CD4-positive, alpha-beta T cell treated with Interleukin-2 at 100 ng/mL for 4 hours (primary cell): ENCODE data around the gene TNXB.
"Not testable (repeated sequence)": the region's sequence is repeated elsewhere in the genome, so short reads cannot be mapped to it uniquely, and the experiment has no call there.

ENCODE experiments used
- DNase-seq: peaks from one replicate; pipeline ENCODE4 v3.0.0-alpha.2; 2020; ENCODE audit warnings: low spot score

TNXB gene

DNA sequence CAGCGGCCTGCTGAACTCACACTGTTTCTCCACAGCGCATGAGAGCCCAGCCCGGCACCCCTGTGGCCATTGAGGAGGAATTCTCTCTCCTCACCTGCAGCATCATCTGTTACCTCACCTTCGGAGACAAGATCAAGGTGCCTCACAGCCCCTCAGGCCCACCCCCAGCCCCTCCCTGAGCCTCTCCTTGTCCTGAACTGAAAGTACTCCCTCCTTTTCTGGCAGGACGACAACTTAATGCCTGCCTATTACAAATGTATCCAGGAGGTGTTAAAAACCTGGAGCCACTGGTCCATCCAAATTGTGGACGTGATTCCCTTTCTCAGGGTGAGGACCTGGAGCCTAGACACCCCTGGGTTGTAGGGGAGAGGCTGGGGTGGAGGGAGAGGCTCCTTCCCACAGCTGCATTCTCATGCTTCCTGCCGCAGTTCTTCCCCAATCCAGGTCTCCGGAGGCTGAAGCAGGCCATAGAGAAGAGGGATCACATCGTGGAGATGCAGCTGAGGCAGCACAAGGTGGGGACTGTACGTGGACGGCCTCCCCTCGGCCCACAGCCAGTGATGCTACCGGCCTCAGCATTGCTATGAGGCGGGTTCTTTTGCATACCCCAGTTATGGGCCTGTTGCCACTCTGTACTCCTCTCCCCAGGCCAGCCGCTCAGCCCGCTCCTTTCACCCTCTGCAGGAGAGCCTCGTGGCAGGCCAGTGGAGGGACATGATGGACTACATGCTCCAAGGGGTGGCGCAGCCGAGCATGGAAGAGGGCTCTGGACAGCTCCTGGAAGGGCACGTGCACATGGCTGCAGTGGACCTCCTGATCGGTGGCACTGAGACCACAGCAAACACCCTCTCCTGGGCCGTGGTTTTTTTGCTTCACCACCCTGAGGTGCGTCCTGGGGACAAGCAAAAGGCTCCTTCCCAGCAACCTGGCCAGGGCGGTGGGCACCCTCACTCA is 69.5 kb downstream of the TNXB start:
- DNase-seq = not testable (repeated sequence)

DNA sequence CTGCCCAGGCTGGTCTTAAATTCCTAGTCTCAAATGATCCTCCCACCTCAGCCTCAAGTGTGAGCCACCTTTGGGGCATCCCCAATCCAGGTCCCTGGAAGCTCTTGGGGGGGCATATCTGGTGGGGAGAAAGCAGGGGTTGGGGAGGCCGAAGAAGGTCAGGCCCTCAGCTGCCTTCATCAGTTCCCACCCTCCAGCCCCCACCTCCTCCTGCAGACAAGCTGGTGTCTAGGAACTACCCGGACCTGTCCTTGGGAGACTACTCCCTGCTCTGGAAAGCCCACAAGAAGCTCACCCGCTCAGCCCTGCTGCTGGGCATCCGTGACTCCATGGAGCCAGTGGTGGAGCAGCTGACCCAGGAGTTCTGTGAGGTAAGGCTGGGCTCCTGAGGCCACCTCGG is 70.3 kb downstream of the TNXB start:
- not testable (repeated sequence) for DNase-seq

DNA sequence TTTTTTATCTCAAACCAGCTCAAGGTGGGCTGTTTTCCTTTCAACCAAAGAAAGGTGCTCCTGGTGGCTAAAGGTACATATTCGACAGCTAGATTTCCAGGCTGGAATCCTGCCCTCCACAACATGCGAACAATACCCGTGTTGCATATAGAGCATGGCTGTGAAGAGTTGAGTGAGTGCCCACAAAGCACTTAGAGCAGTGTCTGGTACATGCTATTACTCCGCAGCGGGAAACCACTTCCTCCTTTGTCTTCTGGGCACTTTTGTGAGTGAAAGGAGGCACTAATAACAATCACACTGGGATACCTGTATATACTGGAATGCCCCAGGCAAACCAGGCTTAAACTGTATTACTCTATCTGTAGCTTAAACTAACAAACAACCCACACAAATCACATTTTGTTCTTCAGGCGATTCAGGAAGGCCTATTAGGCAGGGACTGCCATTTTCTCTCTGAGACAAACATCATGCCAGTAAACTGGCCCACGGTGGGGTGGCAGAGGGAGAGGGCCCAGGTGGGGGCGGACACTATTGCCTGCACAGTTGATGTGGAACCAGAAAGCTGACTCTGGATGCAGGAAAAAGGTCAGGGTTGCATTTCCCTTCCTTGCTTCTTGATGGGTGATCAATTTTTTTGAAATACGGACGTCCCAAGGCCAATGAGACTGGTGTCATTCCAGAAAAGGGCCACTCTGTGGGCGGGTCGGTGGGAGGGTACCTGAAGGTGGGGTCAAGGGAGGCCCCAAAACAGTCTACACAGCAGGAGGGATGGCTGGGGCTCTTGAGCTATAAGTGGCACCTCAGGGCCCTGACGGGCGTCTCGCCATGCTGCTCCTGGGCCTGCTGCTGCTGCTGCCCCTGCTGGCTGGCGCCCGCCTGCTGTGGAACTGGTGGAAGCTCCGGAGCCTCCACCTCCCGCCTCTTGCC is 71.3 kb downstream of the TNXB start, which contains the start of gene CYP21A2:
Gene CYP21A2, plus strand, starts transcription at position 818 of the 927 bp plus-strand sequence. Its CDS starts 8 bp downstream, at position 826.
- DNase-seq = not testable (repeated sequence)

DNA sequence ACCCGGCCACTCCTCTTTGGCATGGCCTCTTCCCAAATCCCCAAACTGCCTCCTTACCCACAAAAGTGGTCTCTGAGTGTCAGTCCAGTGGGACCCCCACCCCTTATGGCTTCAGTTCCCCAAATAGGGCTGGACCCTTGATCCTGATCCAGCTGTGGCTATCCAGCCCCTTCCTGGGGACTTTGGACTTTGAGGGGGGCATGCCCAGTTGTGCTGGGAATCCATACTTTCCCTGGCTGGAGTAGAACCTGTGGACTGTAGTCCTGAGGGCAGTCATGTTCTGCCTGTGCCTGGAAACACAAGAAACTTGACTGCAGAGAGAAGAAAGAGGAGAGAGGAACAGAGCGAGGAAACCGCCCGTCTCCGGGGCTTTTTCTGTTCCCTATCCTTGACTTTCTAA is 72.0 kb downstream of the TNXB start:
- DNase-seq = not testable (repeated sequence)

DNA sequence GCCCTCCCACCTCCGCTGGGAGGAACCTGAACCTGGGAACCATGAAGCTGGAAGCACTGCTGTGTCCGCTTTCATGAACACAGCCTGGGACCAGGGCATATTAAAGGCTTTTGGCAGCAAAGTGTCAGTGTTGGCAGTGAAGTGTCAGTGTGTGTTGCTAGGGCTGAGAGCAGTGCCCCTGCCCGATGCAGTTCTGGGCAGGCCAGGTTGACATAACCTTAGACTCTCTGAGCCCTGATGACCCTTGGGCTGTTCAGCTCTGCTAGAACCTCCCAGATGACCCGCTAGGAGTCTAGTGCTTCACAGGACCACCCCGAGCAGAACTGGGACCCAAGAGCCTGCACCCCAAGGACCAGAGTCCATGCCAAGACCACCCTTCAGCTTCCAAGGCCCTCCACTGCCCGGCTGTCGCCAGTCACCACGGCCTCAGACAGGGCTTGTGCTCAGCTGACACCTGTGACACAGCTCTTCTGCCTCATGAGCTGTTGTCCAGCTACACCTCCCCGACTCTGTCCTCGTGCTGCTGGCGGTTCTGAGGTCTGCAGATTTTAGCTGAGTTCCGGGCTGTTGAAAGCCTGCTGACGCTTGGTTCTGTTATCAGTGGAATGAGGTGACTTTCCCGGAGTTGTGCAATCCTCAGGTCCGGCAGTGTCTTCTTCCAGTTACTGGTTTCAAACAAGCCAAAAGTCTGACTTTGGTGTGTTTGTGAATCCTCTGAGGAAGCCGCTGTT is 73.7 kb downstream of the TNXB start:
- not testable (repeated sequence) for DNase-seq

DNA sequence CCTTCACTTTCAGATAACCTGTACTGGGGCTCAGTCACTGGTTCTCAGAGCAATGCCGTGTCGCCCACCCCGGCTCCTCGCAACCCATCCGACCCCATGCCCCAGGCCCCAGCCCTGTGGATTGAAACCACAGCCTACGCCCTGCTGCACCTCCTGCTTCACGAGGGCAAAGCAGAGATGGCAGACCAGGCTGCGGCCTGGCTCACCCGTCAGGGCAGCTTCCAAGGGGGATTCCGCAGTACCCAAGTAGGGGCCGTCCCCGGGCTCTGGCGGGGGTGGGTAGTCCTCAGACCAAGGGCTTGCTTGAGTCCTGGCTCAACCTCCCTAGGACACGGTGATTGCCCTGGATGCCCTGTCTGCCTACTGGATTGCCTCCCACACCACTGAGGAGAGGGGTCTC is 79.6 kb downstream of the TNXB start:
- DNase-seq = not testable (repeated sequence)

DNA sequence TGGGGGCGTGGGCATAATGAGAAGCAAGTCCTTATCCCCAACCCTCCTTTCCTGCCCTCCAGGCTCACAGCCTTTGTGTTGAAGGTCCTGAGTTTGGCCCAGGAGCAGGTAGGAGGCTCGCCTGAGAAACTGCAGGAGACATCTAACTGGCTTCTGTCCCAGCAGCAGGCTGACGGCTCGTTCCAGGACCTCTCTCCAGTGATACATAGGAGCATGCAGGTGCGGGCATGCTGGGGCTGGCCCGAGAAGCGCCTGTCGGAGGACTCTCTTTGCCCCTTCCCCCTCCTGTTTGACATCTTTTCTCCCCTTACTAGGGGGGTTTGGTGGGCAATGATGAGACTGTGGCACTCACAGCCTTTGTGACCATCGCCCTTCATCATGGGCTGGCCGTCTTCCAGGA is 80.5 kb downstream of the TNXB start:
- DNase-seq = not testable (repeated sequence)

DNA sequence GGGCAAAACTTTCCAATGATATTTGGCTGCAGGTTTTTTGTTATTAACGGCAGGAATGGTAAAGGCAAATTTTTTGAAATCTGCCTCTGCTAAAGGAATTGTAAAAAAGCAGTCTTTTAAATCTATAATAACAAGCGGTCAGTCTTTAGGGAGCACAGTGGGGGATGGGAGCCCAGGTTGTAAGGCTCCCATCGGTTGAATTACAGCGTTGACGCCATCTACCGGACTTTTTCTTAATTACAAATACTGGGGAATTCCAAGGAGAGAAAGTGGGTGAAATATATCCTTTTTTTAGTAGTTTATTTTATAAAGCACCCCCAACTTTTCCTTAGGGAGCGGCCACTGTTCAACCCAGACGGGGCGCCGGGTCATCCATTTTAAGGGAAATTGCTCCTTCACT is 87.0 kb downstream of the TNXB start:
- DNase-seq = not testable (repeated sequence)

DNA sequence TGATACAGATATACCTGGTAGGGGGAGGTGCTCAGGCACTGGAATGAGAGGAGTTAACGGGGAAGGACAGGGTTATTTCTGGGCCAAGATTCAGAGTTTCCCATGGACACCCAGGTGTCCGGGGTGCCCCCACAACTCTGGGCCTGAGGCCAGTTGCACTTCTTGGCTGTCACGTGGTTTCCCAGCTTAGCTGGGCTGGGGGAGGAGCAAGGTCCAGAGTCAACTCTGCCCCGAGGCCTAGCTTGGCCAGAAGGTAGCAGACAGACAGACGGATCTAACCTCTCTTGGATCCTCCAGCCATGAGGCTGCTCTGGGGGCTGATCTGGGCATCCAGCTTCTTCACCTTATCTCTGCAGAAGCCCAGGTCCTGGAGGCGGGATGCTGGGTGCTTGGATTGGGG is 94.6 kb downstream of the TNXB start, which contains the start of gene C4B:
Gene C4B, plus strand, starts transcription at position 249 of the 400 bp plus-strand sequence. Its CDS starts 51 bp downstream, at position 300.
- DNase-seq = not testable (repeated sequence)

DNA sequence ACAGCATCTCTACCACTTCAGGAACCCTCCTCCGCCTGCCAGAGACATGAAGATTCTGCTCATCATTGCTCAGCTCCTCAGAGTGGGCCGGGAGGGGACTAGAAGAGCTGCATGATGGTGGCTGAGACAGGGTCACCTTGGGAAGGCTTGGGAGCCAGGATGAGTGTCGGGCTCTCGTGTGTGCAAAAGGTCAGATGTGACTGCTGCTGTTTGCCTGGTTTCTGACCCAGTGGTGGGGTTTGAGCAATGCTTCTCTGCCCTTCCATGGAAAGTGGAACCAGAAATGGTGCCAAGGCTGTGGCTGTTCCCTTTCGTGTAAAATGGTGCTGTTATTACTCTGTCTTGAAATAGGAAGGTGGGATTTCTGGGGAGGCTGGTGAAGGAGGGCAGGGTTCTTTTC is 95.4 kb downstream of the TNXB start:
- not testable (repeated sequence) for DNase-seq

DNA sequence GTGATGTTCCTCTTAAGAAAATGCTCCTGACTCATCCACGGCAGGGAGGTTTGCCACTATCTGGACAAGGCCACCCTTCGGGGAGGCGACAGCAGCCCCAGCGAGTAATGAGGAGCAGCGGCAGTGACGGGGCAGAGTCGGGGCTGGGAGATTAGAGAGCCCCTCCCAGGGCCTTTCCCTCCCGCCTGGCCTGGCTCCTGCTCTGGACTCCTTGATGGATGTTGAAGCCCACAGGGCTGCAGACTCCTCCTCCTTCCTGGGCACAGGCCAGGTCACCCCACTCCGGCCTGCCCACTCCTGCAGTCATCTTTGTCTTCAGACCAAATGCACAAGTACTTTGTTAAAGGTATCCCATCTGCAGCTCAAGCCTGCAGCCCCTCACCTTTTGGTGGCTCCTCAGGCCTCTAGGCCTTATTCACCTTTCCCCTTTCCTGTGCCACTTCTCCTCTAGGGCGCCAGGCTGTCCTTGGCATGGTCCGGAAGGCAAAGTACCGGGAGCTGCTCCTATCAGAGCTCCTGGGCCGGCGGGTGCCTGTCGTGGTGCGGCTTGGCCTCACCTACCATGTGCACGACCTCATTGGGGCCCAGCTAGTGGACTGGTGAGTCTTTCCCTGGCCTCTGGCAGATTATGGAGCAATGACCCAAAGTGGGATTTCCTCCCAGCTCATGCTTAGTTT is 96.1 kb downstream of the TNXB start:
- not testable (repeated sequence) for DNase-seq

DNA sequence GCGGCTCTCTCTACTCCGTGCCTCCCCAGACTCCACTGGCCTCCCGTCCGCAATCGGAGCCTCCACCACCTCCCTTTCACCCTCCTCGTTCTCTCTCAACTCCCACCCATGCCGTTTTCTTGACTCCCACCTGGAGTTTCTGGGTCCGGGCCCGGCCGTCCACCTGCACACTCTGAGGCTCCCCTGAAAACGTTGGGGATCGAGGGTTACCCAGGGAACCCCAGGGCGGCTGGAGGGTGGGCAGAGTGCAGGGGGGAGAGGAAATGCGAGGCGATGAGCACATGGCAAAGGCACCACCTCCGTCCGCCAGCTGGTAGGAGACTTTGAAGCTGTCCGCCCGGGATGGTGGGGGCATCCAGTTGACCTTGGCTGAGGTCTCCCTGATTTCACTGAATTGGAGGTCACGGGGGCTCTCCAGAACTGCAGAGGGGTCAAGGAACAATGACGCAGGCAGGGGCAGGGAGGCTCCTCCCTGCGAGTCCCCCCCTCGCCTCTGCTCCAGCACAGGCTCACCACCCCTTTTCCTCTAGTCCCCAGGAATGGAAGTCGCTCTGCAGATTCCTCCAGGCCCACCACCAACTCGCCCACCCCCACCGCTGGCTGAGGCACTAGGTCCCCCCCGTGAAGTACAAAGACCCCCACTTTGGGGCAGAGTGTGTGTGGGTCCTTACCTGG is 98.1 kb downstream of the TNXB start:
- not testable (repeated sequence) for DNase-seq

DNA sequence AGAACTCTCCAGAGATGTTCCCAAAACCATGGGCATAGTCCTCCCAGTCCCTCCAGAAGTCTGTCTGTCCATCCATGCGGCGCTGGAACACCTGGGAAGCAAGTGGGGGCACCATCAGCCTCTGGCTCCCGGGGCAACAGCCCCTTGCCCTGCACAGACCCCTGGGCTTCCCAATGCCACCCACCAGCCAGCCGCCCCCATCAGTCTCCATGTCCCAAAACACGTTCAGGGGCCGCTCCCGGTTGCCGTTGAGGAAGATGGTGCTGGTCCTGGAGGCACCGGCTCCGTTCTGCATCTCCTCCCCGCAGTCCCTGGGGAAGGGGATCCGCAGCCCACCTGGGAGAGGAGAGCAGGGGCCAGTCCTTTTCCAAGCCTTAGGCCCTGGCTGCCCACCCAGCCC is 99.6 kb downstream of the TNXB start:
- DNase-seq = not testable (repeated sequence)

DNA sequence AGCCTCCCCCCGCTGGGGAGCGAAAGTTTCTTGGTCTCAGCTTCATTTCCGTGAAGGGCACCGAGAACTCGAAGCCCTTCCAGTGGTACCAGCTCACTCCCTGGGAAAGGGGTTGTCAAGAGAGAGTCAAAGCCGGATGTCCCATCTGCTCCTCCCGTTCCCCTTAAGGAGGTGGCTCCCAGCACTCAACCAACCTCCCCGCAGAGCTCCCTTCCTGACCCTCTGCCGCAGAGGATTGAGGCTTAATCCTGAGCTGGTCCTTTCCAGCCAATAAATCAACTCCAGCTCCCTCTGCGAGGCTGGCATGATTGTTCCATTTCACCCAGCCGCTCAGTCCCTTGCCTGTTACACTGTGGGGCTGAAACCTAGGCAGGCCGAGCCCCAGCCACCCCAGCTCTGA is 100.5 kb downstream of the TNXB start:
- not testable (repeated sequence) for DNase-seq

DNA sequence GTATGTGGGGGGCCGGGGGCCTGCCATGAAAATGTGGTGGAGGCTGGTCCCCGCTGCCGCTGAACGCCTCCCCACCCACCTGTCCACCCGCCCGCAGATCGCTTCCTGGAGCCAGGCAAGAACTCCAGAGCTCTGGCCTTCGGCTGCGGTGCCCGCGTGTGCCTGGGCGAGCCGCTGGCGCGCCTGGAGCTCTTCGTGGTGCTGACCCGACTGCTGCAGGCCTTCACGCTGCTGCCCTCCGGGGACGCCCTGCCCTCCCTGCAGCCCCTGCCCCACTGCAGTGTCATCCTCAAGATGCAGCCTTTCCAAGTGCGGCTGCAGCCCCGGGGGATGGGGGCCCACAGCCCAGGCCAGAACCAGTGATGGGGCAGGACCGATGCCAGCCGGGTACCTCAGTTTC is 101.1 kb downstream of the TNXB start:
- DNase-seq = not testable (repeated sequence)

DNA sequence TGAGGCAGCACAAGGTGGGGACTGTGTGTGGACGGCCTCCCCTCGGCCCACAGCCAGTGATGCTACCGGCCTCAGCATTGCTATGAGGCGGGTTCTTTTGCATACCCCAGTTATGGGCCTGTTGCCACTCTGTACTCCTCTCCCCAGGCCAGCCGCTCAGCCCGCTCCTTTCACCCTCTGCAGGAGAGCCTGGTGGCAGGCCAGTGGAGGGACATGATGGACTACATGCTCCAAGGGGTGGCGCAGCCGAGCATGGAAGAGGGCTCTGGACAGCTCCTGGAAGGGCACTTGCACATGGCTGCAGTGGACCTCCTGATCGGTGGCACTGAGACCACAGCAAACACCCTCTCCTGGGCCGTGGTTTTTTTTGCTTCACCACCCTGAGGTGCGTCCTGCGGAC is 102.1 kb downstream of the TNXB start:
- DNase-seq = not testable (repeated sequence)

DNA sequence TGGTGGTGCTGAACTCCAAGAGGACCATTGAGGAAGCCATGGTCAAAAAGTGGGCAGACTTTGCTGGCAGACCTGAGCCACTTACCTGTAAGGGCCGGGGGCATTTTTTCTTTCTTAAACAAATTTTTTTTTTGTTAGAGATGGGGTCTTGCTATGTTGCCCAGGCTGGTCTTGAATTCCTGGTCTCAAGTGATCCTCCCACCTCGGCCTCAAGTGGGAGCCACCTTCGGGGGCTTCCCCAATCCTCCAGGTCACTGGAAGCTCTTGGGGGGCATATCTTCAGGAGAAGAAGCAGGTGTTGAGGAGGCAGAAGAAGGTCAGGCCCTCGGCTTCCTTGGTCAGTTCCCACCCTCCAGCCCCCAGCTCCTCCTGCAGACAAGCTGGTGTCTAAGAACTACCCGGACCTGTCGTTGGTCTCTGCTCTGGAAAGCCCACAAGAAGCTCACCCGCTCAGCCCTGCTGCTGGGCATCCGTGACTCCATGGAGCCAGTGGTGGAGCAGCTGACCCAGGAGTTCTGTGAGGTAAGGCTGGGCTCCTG is 103.1 kb downstream of the TNXB start:
- not testable (repeated sequence) for DNase-seq

DNA sequence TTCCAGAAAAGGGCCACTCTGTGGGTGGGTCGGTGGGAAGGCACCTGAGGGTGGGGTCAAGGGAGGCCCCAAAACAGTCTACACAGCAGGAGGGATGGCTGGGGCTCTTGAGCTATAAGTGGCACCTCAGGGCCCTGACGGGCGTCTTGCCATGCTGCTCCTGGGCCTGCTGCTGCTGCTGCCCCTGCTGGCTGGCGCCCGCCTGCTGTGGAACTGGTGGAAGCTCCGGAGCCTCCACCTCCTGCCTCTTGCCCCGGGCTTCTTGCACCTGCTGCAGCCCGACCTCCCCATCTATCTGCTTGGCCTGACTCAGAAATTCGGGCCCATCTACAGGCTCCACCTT is 103.6 kb downstream of the TNXB start:
- DNase-seq = not testable (repeated sequence)

DNA sequence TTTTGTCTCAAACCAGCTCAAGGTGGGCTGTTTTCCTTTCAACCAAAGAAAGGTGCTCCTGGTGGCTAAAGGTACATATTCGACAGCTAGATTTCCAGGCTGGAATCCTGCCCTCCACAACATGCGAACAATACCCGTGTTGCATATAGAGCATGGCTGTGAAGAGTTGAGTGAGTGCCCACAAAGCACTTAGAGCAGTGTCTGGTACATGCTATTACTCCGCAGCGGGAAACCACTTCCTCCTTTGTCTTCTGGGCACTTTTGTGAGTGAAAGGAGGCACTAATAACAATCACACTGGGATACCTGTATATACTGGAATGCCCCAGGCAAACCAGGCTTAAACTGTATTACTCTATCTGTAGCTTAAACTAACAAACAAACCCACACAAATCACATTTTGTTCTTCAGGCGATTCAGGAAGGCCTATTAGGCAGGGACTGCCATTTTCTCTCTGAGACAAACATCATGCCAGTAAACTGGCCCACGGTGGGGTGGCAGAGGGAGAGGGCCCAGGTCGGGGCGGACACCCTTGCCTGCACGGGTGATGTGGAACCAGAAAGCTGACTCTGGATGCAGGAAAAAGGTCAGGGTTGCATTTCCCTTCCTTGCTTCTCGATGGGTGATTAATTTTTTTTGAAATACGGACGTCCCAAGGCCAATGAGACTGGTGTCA is 104.1 kb downstream of the TNXB start:
- DNase-seq = not testable (repeated sequence)

DNA sequence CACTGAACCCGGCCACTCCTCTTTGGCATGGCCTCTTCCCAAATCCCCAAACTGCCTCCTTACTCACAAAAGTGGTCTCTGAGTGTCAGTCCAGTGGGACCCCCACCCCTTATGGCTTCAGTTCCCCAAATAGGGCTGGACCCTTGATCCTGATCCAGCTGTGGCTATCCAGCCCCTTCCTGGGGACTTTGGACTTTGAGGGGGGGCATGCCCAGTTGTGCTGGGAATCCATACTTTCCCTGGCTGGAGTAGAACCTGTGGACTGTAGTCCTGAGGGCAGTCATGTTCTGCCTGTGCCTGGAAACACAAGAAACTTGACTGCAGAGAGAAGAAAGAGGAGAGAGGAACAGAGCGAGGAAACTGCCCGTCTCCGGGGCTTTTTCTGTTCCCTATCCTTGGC is 104.7 kb downstream of the TNXB start:
- DNase-seq = not testable (repeated sequence)
